NT2/D1 (cell line): ENCODE results near the gene TMSB15C.

Experiments used
- SUZ12 ChIP-seq: IDR thresholded peaks from 2 replicates; pipeline ENCODE4 v1.6.1; 2011; ENCODE audit not compliant: insufficient read length, insufficient read depth; ENCODE audit errors: extremely low read depth
- YY1 ChIP-seq: IDR thresholded peaks from 2 replicates; pipeline ENCODE4 v1.6.1; 2011; ENCODE audit not compliant: insufficient read length, insufficient read depth
- ZNF274 ChIP-seq: IDR thresholded peaks from 2 replicates; pipeline ENCODE4 v1.6.1; 2011; ENCODE audit warnings: mild to moderate bottlenecking, low read depth, low read length

DNA sequence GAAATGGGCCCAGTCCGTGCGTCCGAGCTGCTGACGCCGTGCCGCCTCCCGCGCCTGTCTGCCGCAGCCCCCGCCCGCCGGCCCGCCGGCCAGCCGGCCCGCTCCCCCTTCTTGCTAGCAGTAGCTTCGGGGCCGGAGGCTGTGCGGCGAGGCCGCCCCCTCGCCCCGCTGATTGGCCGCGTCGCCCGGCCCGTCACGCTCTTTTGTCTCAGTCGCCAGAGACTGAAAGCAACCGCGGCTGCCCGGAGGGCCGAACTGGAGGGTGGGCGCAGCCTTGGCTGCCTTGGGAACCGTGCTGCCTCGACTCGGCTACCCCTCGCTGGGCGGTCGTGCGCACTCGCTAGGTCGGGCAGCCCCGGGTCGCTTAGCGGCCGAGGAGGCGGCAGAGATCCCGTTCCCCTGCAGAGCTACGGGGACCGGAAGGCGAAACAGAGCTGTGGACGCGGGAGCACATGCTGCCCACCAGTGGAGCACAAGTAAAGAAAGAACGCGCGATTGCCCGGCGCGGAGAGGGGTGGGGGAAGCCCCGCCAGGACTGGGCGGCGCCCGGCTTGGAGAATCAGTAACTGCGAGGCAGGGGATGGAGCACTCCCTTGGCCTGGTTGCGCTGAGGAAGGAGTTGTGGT, 36.4 kb upstream of the TMSB15C start, which contains the start of gene ZCCHC18:
- no peak for TF ChIP-seq ZNF274
- TF ChIP-seq SUZ12, result no peak
- TF ChIP-seq YY1, result no peak
